Measurements from ENCODE around the gene FPR2.

FPR2 gene

GRCh38 chr19:51721905-51722304 is 39.1 kb upstream of the FPR2 start:
- Histone ChIP-seq H3K14ac (ENCODE audit: low read length) (no peak overlapping the region), H2BK5ac (ENCODE audit: low read depth, low read length, poor library complexity) (no peak overlapping the region), H3K27me3 (ENCODE audit: insufficient read depth, low read length) (peaks cover 11% of the 10 kb centered on the region), H3K18ac (ENCODE audit: low read length) (no peak overlapping the region), H4K12ac (ENCODE audit: low read depth, low read length) (no peak overlapping the region), H3K4me1 (ENCODE audit: control insufficient read depth in 1 of 2, insufficient read depth in 2 of 2, low read length in 2 of 2) (peaks cover 7% of the 10 kb centered on the region in 2 experiments), H3K9me3 (ENCODE audit: insufficient read depth, low read depth, low read length) (peaks cover 4% of the 10 kb centered on the region), H3K4me3 (ENCODE audit: low read depth, low read length) (no peak overlapping the region), H3K23ac (ENCODE audit: low read length) (no peak overlapping the region), H3K9ac (ENCODE audit: low read length) (no peak overlapping the region), H3K36me3 (ENCODE audit: control insufficient read depth in 1 of 2, insufficient read depth in 2 of 2, low read length in 2 of 2) (no peaks in the 10 kb centered on the region), H4K8ac (ENCODE audit: low read depth, low read length) (no peak overlapping the region), H3K79me2 (ENCODE audit: control insufficient read depth, insufficient read depth, low read length, poor library complexity) (no peaks in the 10 kb centered on the region), H3K4ac (ENCODE audit: low read depth, low read length) (no peak overlapping the region), H3K4me2 (ENCODE audit: low read length) (no peak overlapping the region), H2BK12ac (ENCODE audit: low read length) (no peak overlapping the region), H2AK5ac (ENCODE audit: low read length) (no peak overlapping the region), H2BK120ac (ENCODE audit: insufficient read depth, low read length, poor library complexity) (no peak overlapping the region), H3K27ac (ENCODE audit: low read depth, low read length) (no peak overlapping the region), H2AFZ (ENCODE audit: insufficient read depth, low read length, poor library complexity) (no peak overlapping the region), H4K91ac (ENCODE audit: low read depth, low read length) (no peak overlapping the region), H3K79me1 (ENCODE audit: low read length) (no peaks in the 10 kb centered on the region)
- WGBS (ENCODE audit: extremely low coverage, insufficient coverage, insufficient read length): no CpG with 5 or more reads among the region's 7 CpGs
- no peak for DNase-seq

GRCh38 chr19:51722492-51722891 is 38.5 kb upstream of the FPR2 start:
- Histone ChIP-seq H3K4ac (ENCODE audit: low read depth, low read length) (no peak overlapping the region), H3K27me3 (ENCODE audit: insufficient read depth, low read length) (peaks cover 11% of the 10 kb centered on the region), H3K79me1 (ENCODE audit: low read length) (no peaks in the 10 kb centered on the region), H4K8ac (ENCODE audit: low read depth, low read length) (no peak overlapping the region), H2BK120ac (ENCODE audit: insufficient read depth, low read length, poor library complexity) (no peak overlapping the region), H2AFZ (ENCODE audit: insufficient read depth, low read length, poor library complexity) (no peak overlapping the region), H4K12ac (ENCODE audit: low read depth, low read length) (no peak overlapping the region), H3K4me1 (ENCODE audit: control insufficient read depth in 1 of 2, insufficient read depth in 2 of 2, low read length in 2 of 2) (peaks cover 7% of the 10 kb centered on the region in 2 experiments), H3K79me2 (ENCODE audit: control insufficient read depth, insufficient read depth, low read length, poor library complexity) (no peaks in the 10 kb centered on the region), H2AK5ac (ENCODE audit: low read length) (no peak overlapping the region), H3K9me3 (ENCODE audit: insufficient read depth, low read depth, low read length) (peaks cover 4% of the 10 kb centered on the region), H3K9ac (ENCODE audit: low read length) (no peak overlapping the region), H2BK12ac (ENCODE audit: low read length) (no peak overlapping the region), H3K4me2 (ENCODE audit: low read length) (no peak overlapping the region), H3K14ac (ENCODE audit: low read length) (no peak overlapping the region), H3K27ac (ENCODE audit: low read depth, low read length) (no peak overlapping the region), H3K36me3 (ENCODE audit: control insufficient read depth in 1 of 2, insufficient read depth in 2 of 2, low read length in 2 of 2) (no peaks in the 10 kb centered on the region), H3K23ac (ENCODE audit: low read length) (no peak overlapping the region), H3K18ac (ENCODE audit: low read length) (no peak overlapping the region), H2BK5ac (ENCODE audit: low read depth, low read length, poor library complexity) (no peak overlapping the region), H3K4me3 (ENCODE audit: low read depth, low read length) (no peak overlapping the region), H4K91ac (ENCODE audit: low read depth, low read length) (no peak overlapping the region)
- no peak for DNase-seq
- no CpG with 5 or more reads among the region's 2 CpGs for WGBS (ENCODE audit: extremely low coverage, insufficient coverage, insufficient read length)

DNA sequence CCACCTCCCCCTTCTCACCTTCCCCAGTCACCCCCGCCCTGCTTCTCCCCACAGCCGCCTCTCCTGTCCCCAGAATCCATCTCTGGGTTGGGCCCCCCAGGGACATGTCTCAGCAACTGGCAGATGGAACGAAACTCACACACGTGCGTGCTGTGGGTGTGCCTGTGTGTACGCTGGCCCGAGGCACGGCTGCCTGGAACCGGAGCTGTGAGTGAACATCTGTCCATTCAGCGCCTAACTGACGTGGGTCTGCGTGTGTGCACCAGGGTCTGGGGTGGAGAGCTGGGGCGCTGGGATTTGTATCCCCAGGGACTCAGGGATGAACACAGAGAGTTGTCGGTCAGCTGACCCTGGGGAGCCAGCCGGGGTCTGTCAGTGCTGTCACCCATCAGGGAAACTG is 36.4 kb upstream of the FPR2 start:
- Histone ChIP-seq H3K79me1 (ENCODE audit: low read length) (no peaks in the 10 kb centered on the region), H3K9me3 (ENCODE audit: insufficient read depth, low read depth, low read length) (no peaks in the 10 kb centered on the region), H3K14ac (ENCODE audit: low read length) (no peak overlapping the region), H2BK120ac (ENCODE audit: insufficient read depth, low read length, poor library complexity) (no peak overlapping the region), H3K36me3 (ENCODE audit: control insufficient read depth in 1 of 2, insufficient read depth in 2 of 2, low read length in 2 of 2) (no peaks in the 10 kb centered on the region), H2AK5ac (ENCODE audit: low read length) (no peak overlapping the region), H4K8ac (ENCODE audit: low read depth, low read length) (no peak overlapping the region), H3K27me3 (ENCODE audit: insufficient read depth, low read length) (peaks cover 4% of the 10 kb centered on the region), H3K18ac (ENCODE audit: low read length) (no peak overlapping the region), H3K23ac (ENCODE audit: low read length) (no peak overlapping the region), H3K4ac (ENCODE audit: low read depth, low read length) (no peak overlapping the region), H4K91ac (ENCODE audit: low read depth, low read length) (no peak overlapping the region), H3K79me2 (ENCODE audit: control insufficient read depth, insufficient read depth, low read length, poor library complexity) (no peaks in the 10 kb centered on the region), H2AFZ (ENCODE audit: insufficient read depth, low read length, poor library complexity) (no peak overlapping the region), H3K4me2 (ENCODE audit: low read length) (no peak overlapping the region), H2BK12ac (ENCODE audit: low read length) (no peak overlapping the region), H2BK5ac (ENCODE audit: low read depth, low read length, poor library complexity) (no peak overlapping the region), H3K9ac (ENCODE audit: low read length) (no peak overlapping the region), H3K4me3 (ENCODE audit: low read depth, low read length) (no peak overlapping the region), H3K4me1 (ENCODE audit: control insufficient read depth in 1 of 2, insufficient read depth in 2 of 2, low read length in 2 of 2) (peaks cover under 1 to 1% of the 10 kb centered on the region in 2 experiments), H3K27ac (ENCODE audit: low read depth, low read length) (no peak overlapping the region), H4K12ac (ENCODE audit: low read depth, low read length) (no peak overlapping the region)
- DNase-seq: no peak
- no CpG with 5 or more reads among the region's 15 CpGs for WGBS (ENCODE audit: extremely low coverage, insufficient coverage, insufficient read length)

DNA sequence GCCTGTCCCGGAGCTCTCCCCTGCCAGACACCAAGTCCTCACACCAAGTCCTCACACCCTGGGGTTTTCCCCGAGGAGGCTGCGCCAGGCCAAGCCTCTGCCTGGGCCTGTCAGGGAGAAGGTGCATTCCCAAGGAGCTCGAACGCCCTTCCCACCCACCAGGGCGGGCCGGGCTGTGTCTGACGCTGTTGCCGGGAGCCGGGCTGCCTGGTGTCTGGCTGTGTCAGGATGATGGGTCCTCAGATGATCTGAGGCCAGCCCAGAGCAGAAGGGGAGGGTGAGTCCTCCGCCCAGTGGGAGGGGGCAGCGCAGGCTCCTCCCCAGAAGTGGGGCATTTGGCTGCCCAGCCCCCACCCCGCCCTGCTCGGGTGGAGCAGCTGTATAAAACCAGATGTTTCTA is 34.9 kb upstream of the FPR2 start:
- Histone ChIP-seq H3K27me3 (ENCODE audit: insufficient read depth, low read length) (no peaks in the 10 kb centered on the region), H4K91ac (ENCODE audit: low read depth, low read length) (no peak overlapping the region), H3K4me3 (ENCODE audit: low read depth, low read length) (no peak overlapping the region), H2BK5ac (ENCODE audit: low read depth, low read length, poor library complexity) (no peak overlapping the region), H2AFZ (ENCODE audit: insufficient read depth, low read length, poor library complexity) (no peak overlapping the region), H3K4me2 (ENCODE audit: low read length) (no peak overlapping the region), H2BK12ac (ENCODE audit: low read length) (no peak overlapping the region), H3K4ac (ENCODE audit: low read depth, low read length) (no peak overlapping the region), H3K9me3 (ENCODE audit: insufficient read depth, low read depth, low read length) (peaks cover 5% of the 10 kb centered on the region), H4K8ac (ENCODE audit: low read depth, low read length) (no peak overlapping the region), H4K12ac (ENCODE audit: low read depth, low read length) (no peak overlapping the region), H3K79me1 (ENCODE audit: low read length) (no peaks in the 10 kb centered on the region), H3K14ac (ENCODE audit: low read length) (no peak overlapping the region), H3K18ac (ENCODE audit: low read length) (no peak overlapping the region), H2BK120ac (ENCODE audit: insufficient read depth, low read length, poor library complexity) (no peak overlapping the region), H3K79me2 (ENCODE audit: control insufficient read depth, insufficient read depth, low read length, poor library complexity) (no peaks in the 10 kb centered on the region), H2AK5ac (ENCODE audit: low read length) (no peak overlapping the region), H3K23ac (ENCODE audit: low read length) (no peak overlapping the region), H3K27ac (ENCODE audit: low read depth, low read length) (no peak overlapping the region), H3K36me3 (ENCODE audit: control insufficient read depth in 1 of 2, insufficient read depth in 2 of 2, low read length in 2 of 2) (no peaks in the 10 kb centered on the region), H3K4me1 (ENCODE audit: control insufficient read depth in 1 of 2, insufficient read depth in 2 of 2, low read length in 2 of 2) (no peaks in the 10 kb centered on the region), H3K9ac (ENCODE audit: low read length) (no peak overlapping the region)
- WGBS (ENCODE audit: extremely low coverage, insufficient coverage, insufficient read length): no CpG with 5 or more reads among the region's 14 CpGs
- DNase-seq: peak in 1 of 2 donors; percentile 23
